ENCODE data around the gene DBR1.

The DBR1 gene

GRCh38 chr3:138174421-138175131, at the start of gene DBR1:
Gene DBR1, minus strand, starts transcription at chr3:138174921. Its CDS starts 126 bp downstream, at chr3:138174795.
- DNase-seq = peak; percentile 77

GRCh38 chr3:138222942-138223287, 48.2 kb upstream of the DBR1 start:
- no peak for DNase-seq

DNA sequence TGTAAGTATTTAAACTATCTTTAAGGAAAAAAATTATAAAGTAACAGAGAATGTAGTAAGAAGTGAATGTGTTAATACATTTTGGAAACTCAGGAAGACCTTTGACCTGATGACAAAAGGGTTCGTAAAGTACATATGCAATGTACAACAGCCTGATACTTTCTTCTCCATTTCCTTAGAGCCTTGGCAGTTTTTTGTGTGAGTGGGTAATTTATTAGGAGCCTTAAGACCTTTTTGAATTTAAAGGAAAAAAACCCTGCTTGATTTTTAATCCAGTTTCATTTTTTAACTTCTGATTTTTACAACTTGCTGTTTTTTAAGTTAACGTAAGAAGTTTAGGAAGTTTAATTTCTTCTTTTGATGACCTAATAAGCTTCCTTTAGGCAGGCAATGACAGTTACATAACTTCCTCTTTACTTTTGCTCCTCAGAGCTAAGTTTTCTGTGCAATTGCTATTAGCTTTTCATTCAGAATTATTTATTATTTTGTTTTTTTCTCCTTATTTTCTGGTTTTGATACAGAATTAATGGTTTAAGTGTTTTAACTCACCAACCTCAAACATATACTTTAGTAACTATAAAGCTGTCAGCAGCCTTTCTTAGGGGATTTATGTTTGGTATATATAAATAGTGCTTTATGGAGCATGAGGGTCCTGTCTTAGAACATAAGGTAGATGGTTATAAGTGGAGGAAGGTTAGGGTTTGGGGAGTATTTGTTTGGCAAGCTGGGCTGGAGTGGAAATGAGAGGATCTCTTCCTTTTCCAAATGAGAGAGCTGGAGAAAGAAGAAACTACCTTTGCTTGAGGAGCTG, 47.6 kb upstream of the DBR1 start:
- no peak for DNase-seq

GRCh38 chr3:138220788-138221187, 46.1 kb upstream of the DBR1 start:
- DNase-seq = no peak

- no peak for DNase-seq
Measured at GRCh38 chr3:138220242-138220641, 45.5 kb upstream of the DBR1 start.

DNA sequence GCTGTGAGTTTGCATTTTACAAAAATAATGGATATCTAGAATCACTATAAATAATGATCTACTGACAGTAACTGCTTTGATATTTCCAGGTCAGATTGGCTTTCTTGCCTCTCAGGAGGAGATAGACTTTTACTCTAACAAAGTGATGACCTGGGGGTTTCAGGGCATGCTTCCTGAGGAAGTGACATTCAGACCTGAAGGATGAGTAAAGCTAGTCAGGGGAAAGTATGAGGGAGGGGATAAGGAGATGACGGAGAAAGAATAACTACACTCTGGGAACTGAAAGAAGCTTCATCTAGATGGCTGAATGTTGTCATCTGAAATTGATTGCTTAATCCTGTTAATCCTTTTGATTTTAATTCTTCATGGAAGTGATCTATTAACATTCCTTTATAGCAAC, 44.5 kb upstream of the DBR1 start:
- no peak for DNase-seq

DNA sequence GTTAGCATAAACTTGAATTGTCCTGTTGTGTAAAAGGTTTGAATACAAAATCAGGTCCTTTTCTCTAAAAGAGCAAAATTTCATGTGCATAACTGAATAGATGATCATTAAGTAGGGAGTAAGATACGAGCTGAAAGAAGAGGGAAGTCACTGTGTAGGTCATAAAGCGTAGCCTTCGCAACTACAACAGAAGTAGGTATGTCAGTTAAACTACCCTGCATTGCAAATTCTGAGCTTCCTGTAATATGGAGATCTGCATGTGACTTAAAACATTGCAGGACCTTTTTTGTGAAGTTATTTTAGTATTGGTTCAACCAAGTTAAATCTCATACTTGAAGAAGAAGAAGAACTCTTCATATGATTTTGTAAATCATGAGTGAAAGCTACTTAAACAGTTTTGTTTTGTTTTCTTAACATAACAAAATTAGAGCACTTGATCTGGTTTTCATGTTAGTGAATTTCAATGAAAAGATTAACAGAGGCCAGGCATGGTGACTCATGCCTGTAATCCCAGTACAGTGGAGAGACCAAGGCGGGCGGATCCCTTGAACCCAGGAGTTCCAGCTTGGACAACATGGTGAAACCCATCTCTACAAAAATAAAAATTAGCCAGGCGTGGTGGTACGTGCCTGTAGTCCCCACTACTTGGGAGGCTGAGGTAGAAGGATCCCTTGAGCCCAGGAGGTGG, 38.8 kb upstream of the DBR1 start:
- DNase-seq = no peak

DNA sequence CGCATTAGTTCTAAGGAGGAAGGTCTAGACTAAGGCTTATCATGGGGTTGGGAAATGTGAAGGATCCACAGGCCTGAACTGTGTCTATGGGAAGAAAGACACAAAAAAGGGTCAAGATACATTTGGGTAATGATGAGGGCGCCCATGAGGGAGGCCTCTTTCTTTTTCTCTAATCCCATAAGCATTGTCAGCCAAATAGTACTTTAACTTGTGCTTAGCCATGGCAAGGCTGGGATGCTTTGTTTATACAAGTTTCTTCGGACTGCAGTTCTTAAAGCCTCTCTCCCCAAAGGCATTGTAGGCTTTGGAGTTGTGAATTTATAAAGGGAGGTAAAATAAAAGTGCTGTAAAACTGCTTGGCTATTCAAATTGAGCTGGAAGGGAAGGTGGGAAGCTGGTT, 35.8 kb upstream of the DBR1 start:
- DNase-seq = no peak

DNA sequence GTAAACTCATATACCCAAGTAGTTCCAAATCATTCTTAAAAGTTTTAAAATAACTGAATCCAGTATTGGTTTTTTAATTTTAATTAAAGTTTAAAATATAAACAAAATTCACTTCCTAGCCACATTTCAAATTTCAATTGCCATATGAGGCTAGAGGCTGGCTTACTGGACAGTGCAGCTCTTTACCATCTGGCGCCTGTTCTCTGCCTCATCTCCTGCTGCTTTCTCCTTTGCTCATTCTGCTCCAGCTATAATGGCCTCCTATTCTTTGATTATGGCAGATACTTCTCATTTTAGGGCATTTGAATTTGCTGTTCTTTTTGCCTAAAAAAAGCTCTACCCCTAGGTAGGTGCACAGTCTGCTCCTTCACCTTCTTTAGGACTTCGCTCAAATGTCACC, 31.5 kb upstream of the DBR1 start:
- no peak for DNase-seq

- no peak for DNase-seq
Measured at GRCh38 chr3:138205527-138205926, 30.8 kb upstream of the DBR1 start.

DNA sequence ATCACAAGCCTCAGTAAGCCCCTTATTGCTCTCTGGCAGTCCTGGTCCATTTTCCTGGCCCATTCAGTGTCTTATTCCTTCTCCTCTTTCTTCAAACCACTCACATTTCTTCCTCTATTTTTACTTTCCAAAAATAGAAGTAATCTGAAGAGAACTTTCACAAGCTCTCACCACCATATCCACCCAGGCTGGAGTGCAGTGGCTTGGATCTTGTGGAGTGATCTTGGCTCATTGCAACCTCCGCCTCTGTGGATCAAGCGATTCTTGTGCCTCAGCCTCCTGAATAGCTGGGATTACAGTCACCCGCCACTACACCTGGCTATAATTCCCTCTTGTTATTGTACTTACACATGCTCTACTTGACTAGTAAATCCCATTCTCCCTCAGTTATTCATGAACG, 29.2 kb upstream of the DBR1 start:
- no peak for DNase-seq

DNA sequence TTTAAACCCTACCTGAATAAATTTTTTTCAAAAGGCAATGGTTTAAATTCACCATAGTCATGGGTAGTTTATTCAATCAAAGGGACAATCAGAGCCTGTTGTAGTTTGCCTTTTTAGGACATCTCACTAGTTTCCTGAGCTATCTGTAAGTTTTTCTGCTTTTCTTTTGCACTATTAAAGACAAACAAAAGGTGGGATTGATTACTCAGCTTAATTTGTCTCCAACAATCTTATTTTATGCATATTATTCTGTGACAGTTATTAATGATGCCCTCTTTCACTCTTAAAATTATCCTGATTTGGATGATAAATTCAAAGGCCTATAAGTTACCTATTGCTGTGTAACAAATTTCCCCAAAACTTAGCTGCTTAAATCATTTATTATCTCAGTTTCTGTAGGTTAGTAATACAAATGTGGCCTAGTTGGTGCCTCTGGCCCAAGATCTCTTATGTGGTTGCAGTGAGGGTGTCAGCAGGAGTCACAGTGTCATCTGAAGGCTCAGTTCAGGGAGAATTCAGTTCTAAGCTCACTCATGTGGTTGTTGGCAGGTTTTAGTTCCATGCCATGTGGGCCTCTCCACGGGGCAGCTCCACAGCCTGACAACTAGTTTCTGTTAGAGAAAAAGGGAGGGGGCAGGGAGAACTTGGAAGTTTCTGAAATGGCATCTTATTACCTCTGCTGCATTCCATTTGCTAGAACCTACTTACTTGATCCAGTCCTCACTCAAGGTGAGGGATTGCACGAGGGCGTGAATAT, 28.4 kb upstream of the DBR1 start:
- no peak for DNase-seq

DNA sequence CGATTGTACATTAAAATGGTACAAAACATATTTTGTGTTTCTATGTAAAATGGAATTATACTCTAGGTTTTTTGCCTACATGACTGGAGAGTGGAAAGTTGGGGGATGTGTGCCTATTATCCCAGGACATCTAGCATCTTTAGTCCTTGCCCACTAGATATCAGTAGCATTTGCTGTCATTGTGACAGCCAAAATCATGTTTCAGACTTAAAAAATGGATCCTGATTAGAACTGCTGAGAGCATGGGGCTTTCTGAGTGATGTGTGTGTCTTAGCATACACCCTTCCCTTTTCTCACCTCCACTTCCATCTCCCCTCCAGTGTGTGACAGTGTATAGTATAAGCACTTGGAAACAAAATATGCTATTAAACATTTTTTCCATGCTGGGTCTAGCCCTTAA, 25.7 kb upstream of the DBR1 start:
- DNase-seq = no peak

- DNase-seq = no peak
Measured at GRCh38 chr3:138199851-138200250, 25.1 kb upstream of the DBR1 start.

GRCh38 chr3:138197524-138197923, 22.8 kb upstream of the DBR1 start:
- no peak for DNase-seq

GRCh38 chr3:138197058-138197457, 22.3 kb upstream of the DBR1 start:
- no peak for DNase-seq

GRCh38 chr3:138196023-138196422, 21.3 kb upstream of the DBR1 start:
- DNase-seq = no peak

DNA sequence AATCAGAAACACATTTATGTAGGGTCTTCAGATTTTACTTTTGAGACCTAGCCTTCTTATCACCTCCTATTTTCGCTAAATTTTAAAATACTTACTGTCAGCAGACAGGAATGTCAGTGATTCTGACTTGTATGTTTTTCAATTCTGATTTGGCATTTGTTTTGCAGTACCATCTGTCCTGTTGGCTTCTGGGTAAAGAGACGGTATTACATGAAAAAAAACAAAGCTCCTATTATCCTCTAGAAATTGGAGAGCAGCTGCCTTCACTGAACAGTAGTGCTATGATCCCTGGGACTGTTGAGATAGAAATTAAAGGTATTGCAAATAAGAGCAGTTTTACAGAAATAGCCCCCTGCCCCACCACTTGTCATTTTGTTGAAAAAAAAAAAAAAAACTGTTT, 20.8 kb upstream of the DBR1 start:
- DNase-seq = no peak

- no peak for DNase-seq
Measured at GRCh38 chr3:138188013-138188730, 13.5 kb upstream of the DBR1 start.

DNA sequence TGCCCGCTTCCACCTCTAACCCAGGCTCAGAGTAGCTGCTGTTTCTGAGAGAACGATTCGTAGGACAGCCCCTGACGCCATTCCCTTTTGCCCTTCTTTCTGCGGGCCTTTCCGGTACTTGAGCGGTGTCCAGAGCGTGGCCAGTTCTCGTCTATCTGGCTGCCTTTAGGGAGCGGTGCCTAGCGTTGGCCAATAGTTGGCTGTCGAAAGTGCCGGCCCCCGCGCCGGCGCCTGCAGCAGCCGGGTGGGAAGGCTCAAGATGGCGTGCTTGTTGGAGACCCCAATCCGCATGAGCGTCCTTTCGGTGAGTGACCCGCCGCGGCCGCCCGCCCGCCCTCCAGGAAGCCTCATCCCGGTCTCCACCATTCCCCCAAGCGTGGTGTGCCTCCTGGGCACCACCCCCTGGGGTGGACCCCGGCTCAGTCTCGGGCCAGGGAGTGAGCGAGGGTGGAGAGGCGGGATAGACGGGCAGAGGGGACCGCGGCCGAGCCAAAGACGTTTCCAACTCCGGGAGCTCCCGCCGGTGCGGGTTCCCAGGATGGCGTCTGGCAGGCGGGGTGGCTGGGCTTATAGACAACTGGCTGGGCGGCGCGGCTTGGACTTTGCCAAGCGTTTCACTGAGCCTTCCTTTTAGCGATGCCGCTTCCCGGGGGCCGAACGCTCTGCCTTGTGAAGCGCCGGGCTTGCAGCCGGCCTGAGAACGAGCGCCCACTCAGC, 12.7 kb upstream of the DBR1 start, which contains the start of gene ARMC8:
Gene ARMC8, plus strand, starts transcription at position 6 of the 717 bp plus-strand sequence. Its CDS starts 254 bp downstream, at position 260.
- peak; percentile 25 for DNase-seq

DNA sequence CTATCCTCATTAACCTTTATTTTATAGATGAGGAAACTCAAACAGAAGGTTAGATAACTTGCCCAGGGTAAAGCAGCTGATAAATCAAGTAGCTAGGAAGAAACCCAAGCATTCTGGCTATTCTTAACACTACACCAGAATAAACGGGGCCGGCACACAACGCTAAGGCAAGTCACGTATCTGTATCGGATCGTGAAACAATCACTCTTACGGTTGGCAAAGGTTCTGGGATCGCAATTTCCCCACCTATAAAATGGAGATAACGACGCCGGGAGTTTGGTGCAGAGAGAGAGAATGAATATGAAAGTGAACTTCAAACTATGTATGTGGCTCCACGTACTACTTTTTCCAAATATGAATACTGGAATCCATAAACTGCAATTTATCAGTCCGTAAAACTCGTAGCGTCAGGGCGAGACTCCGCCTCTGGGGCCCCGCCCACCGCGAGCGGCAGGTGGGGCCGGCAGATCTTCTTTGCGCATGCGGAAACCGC, 12.1 kb upstream of the DBR1 start:
- peak; percentile 91 for DNase-seq

DNA sequence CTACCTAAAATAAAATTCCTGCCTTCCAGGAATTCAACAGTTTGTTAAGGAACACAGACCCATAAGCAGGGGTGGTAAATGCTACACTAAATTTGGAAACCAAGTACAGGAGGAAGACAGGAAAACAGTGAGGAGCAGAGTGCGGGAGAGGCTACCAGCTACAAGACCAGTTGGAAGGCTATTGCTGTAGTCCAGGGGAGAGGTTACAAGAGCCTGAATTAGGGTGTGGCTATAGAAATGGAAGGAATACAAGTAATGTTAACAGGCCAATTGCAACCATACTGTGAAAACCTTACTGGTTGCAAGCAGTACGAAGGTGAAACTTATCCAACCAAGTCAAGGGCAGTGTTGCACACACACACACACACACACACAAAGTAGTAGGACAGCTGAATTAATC, 11.5 kb upstream of the DBR1 start:
- DNase-seq = no peak

All from CD4-positive, alpha-beta T cell treated with Interferon gamma for 1 hour (primary cell).